Measurements from ENCODE around the gene IGBP1. TPM values are rescaled to one million over a fixed set of nuclear protein-coding genes. Genes with fewer than 3 reads are reported as not detected.

IGBP1 gene
- 51.5 and 59.9 TPM in 2 replicates for total RNA-seq

DNA sequence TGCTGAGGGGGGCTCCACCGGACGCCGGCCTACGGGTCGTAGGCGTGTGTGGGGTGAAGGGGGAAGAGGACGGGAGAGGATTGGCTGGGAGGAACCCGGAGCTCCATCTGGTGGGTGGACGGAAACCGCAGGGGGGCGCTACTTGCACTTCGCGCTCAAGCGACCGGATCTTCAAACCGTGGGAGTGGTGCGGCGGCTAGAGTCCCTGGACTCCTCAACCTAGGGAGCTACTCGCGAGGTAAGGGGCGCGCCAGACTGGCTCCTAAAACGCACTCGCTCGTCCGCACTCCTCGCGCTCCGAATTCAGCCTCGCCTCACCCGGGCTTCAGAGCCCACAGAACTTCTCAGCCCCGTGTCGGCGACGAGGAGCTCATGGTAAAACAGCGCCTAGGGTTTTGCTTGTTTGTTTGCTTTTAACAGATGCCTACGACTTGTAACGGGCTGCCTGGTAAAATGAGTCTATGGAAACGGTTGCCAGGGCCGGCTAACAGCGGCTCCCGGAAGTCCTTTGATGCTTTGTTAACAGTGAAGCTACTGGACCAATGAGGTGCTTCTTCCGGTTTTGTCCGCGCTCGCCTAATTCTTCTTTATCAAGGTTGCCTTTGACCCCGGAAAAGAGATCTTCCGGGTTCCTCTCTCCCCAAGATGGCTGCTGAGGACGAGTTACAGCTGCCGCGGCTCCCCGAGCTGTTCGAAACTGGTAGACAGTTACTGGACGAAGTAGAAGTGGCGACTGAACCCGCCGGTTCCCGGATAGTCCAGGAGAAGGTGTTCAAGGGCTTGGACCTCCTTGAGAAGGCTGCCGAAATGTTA is at the start of gene IGBP1:
Gene IGBP1 (plus strand): TSS at position 145 of the 813 bp plus-strand sequence. CDS start 501 bp downstream, at position 646.

DNA sequence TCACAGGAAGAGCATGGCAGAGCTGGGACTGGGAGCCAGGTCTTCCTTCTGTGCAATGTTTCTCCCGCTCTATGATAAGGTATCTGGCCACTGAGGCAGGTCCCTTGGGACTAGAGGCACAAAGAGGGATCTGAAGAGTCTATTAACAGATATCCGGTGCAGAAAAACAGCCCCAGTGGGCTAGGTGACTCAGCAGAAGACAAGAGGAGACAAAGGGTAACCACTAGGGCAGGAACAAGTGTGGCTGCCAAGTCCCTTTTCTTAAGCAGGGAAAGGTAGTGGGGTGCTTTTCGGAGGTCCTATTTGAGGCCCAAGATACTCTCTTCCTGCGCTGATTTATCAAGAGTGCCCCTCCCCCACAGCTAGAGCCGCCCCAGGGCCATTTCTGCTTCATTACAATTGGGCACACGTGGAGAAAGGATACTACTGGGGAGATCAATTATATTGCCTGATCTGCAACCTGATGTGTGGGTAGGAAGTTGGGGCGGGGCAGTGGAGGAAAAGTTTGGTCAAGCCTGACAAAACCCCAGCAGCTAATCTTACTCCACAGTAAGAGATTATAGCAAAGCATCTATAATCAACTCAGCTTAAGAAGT is 43.8 kb downstream of the IGBP1 start, which contains the start of gene DGAT2L6:
Gene DGAT2L6 (plus strand): TSS at position 546 of the 596 bp plus-strand sequence. CDS start 100 bp downstream, outside the sequence.

Other genes starting within 250 kb of the IGBP1 start
- not detected in 2 replicates for gene AWAT2, start 83.5 kb upstream of the IGBP1 start, total RNA-seq
- gene OTUD6A, start 71.0 kb upstream of the IGBP1 start, total RNA-seq = not detected in 2 replicates
- gene DGAT2L6, start 44.0 kb downstream of the IGBP1 start, total RNA-seq = not detected in 2 replicates
- not detected in 2 replicates for gene AWAT1, start 101.2 kb downstream of the IGBP1 start, total RNA-seq
- gene P2RY4, start 126.8 kb downstream of the IGBP1 start, total RNA-seq = not detected in 2 replicates
- gene ARR3, start 134.9 kb downstream of the IGBP1 start, total RNA-seq = not detected in 2 replicates
- not detected in 2 replicates for gene RAB41, start 148.7 kb downstream of the IGBP1 start, total RNA-seq
- gene PDZD11, start 156.5 kb downstream of the IGBP1 start, total RNA-seq = 41.3 and 69.0 TPM in 2 replicates
- 3.2 and 5.0 TPM in 2 replicates for gene KIF4A, start 156.7 kb downstream of the IGBP1 start, total RNA-seq

Data from cardiac atrium fibroblast (primary cell).